OCI-LY1 (cell line): ENCODE data around the gene GNAS.
"Not testable (repeated sequence)": the region's sequence is repeated elsewhere in the genome, so short reads cannot be mapped to it uniquely, and the experiment has no call there.

Experiments
- H2AFZ ChIP-seq: fragments of 200-600 bp; sonication (generic), shearing (Covaris generic); 2 replicates; pipeline ENCODE4 v1.6.0; 2014; ENCODE audit warnings: antibody characterized with exemption, mild to moderate bottlenecking, low read length
- H3F3A ChIP-seq: fragments of 200-600 bp; sonication (generic), shearing (Covaris generic); 2 replicates; pipeline ENCODE4 v1.6.0; 2014; ENCODE audit warnings: mild to moderate bottlenecking, antibody characterized with exemption, low read length, moderate library complexity; ENCODE audit not compliant: insufficient read depth
- H3K27ac ChIP-seq: fragments of 200-600 bp; sonication (generic); 2 replicates; pipeline ENCODE4 v1.5.1; 2014; ENCODE audit warnings: low read length, mixed run types, mild to moderate bottlenecking, low read depth; ENCODE audit not compliant: poor library complexity, severe bottlenecking
- H3K27me3 ChIP-seq: fragments of 200-600 bp; sonication (generic); 2 replicates; pipeline ENCODE4 v1.6.0; 2014; ENCODE audit warnings: antibody characterized with exemption, mild to moderate bottlenecking, low read length, moderate library complexity; ENCODE audit not compliant: insufficient read depth
- H3K36me3 ChIP-seq: fragments of 200-600 bp; sonication (generic); 2 replicates; pipeline ENCODE4 v1.6.1; 2014; ENCODE audit warnings: mild to moderate bottlenecking, antibody characterized with exemption, low read length, moderate library complexity, mixed read lengths; ENCODE audit not compliant: insufficient read depth
- H3K4me1 ChIP-seq: fragments of 200-600 bp; sonication (generic); 2 replicates; pipeline ENCODE4 v1.5.1; 2014; ENCODE audit warnings: mild to moderate bottlenecking, low read length, moderate library complexity; ENCODE audit not compliant: insufficient read depth, severe bottlenecking
- H3K4me2 ChIP-seq: fragments of 200-600 bp; sonication (generic), shearing (Covaris generic); 2 replicates; pipeline ENCODE4 v1.6.1; 2014; ENCODE audit warnings: low read length
- H3K4me3 ChIP-seq: fragments of 200-600 bp; sonication (generic); 2 replicates; pipeline ENCODE4 v1.5.1; 2014; ENCODE audit warnings: low read length, low read depth, mild to moderate bottlenecking, mixed read lengths; ENCODE audit not compliant: poor library complexity, severe bottlenecking
- H3K79me2 ChIP-seq: fragments of 200-600 bp; shearing (Covaris generic); 2 replicates; pipeline ENCODE4 v1.6.1; 2016; ENCODE audit warnings: mixed run types, low read length, mixed read lengths; ENCODE audit not compliant: insufficient read depth
- H3K9ac ChIP-seq: fragments of 200-600 bp; sonication (generic), shearing (Covaris generic); 2 replicates; pipeline ENCODE4 v1.6.1; 2014; ENCODE audit warnings: mild to moderate bottlenecking, low read length, mixed read lengths
- H3K9me2 ChIP-seq: fragments of 200-600 bp; sonication (generic), shearing (Covaris generic); 2 replicates; pipeline ENCODE4 v1.6.1; 2014; ENCODE audit warnings: low read depth, mild to moderate bottlenecking, low read length, mixed read lengths
- H3K9me3 ChIP-seq: fragments of 200-600 bp; shearing (Covaris generic); 2 replicates; pipeline ENCODE4 v1.6.1; 2014; ENCODE audit warnings: low read length, mixed read lengths
- H4K20me1 ChIP-seq: fragments of 200-600 bp; sonication (generic), shearing (Covaris generic); 2 replicates; pipeline ENCODE4 v1.6.0; 2016; ENCODE audit warnings: mild to moderate bottlenecking, low read length; ENCODE audit not compliant: insufficient read depth
- CTCF ChIP-seq: fragments of 200-600 bp; sonication (generic), shearing (Covaris generic); IDR thresholded peaks from 2 replicates; pipeline ENCODE4 v1.5.1; 2017; ENCODE audit warnings: mild to moderate bottlenecking, antibody characterized with exemption, low read length, moderate library complexity, mixed read lengths
- EZH2 ChIP-seq: fragments of 200-600 bp; sonication (generic), shearing (Covaris generic); IDR thresholded peaks from 2 replicates; pipeline ENCODE4 v1.8.0; 2017; ENCODE audit warnings: borderline replicate concordance, mixed run types, mild to moderate bottlenecking, antibody characterized with exemption, low read length, moderate library complexity, mixed read lengths

GNAS gene

GRCh38 chr20:58818586-58819285, 33.8 kb upstream of the GNAS start:
- H3K27ac ChIP-seq, result no peak overlapping the region
- TF ChIP-seq EZH2, result no peak
- no peak for TF ChIP-seq CTCF

GRCh38 chr20:58819921-58820320, 32.6 kb upstream of the GNAS start:
- H3F3A ChIP-seq, result no peaks in the 10 kb centered on the region
- no peaks in the 10 kb centered on the region for H3K79me2 ChIP-seq
- no peak overlapping the region for H3K4me2 ChIP-seq
- TF ChIP-seq EZH2 (no peak), CTCF (no peak)
- H4K20me1 ChIP-seq, result no peaks in the 10 kb centered on the region
- H3K4me1 ChIP-seq, result no peaks in the 10 kb centered on the region
- H3K27me3 ChIP-seq, result no peaks in the 10 kb centered on the region
- peaks cover 6% of the 10 kb centered on the region; the same call in 1 of the 2 replicates for H3K36me3 ChIP-seq
- no peak overlapping the region for H3K9ac ChIP-seq
- H3K4me3 ChIP-seq, result no peak overlapping the region
- no peak overlapping the region for H3K27ac ChIP-seq
- H2AFZ ChIP-seq, result no peak overlapping the region
- H3K9me3 ChIP-seq, result no peaks in the 10 kb centered on the region
- H3K9me2 ChIP-seq, result no peaks in the 10 kb centered on the region

More at GRCh38 chr20:58818586-58819285, 33.8 kb upstream of the GNAS start:
- H3K4me1 ChIP-seq, result no peaks in the 10 kb centered on the region
- H3K4me3 ChIP-seq, result no peak overlapping the region
- no peak overlapping the region for H3K4me2 ChIP-seq
- H3F3A ChIP-seq, result no peaks in the 10 kb centered on the region
- no peak overlapping the region for H2AFZ ChIP-seq
- H3K9me2 ChIP-seq, result no peaks in the 10 kb centered on the region
- no peaks in the 10 kb centered on the region for H3K27me3 ChIP-seq
- H3K9ac ChIP-seq, result no peak overlapping the region
- H3K36me3 ChIP-seq, result peaks cover 4% of the 10 kb centered on the region; the same call in 1 of the 2 replicates
- H4K20me1 ChIP-seq, result no peaks in the 10 kb centered on the region
- H3K9me3 ChIP-seq, result no peaks in the 10 kb centered on the region
- no peaks in the 10 kb centered on the region for H3K79me2 ChIP-seq

DNA sequence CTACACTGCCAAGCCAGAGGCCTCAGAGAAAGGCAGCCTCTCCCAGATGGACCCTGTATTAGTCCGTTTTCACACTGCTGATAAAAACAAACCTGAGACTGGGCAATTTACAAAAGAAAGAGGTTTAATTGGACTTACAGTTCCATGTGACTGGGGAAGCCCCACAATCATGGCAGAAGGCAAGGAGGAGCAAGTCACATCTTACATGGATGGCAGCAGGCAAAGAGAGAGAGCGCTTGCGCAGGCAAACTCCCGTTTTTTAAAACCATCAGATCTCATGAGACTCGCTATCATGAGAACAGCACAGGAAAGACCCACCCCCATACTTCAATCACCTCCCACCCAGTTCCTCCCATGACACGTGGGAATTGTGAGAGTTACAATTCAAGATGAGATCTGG, 32.0 kb upstream of the GNAS start:
- not testable (repeated sequence) for H3K4me1 ChIP-seq, H3K36me3 ChIP-seq, H3K9ac ChIP-seq

GRCh38 chr20:58822149-58822548, 30.4 kb upstream of the GNAS start:
- H3F3A ChIP-seq, result no peaks in the 10 kb centered on the region
- no peaks in the 10 kb centered on the region for H3K27me3 ChIP-seq
- no peak overlapping the region for H3K27ac ChIP-seq
- no peaks in the 10 kb centered on the region for H3K79me2 ChIP-seq
- no peaks in the 10 kb centered on the region for H4K20me1 ChIP-seq
- TF ChIP-seq CTCF (peak; percentile 37; the same call in 1 of the 2 replicates), EZH2 (no peak)
- no peaks in the 10 kb centered on the region for H3K9me2 ChIP-seq
- H3K4me3 ChIP-seq, result no peak overlapping the region
- peaks cover 7% of the 10 kb centered on the region; the same call in 1 of the 2 replicates for H3K36me3 ChIP-seq
- no peaks in the 10 kb centered on the region for H3K9me3 ChIP-seq
- no peak overlapping the region for H3K9ac ChIP-seq
- no peaks in the 10 kb centered on the region for H3K4me1 ChIP-seq
- H3K4me2 ChIP-seq, result no peak overlapping the region
- H2AFZ ChIP-seq, result no peak overlapping the region

More for the DNA sequence above, 32.0 kb upstream of the GNAS start:
- not testable (repeated sequence) for H3K4me2 ChIP-seq, H3K9me2 ChIP-seq, H3K9me3 ChIP-seq, H3K79me2 ChIP-seq, H4K20me1 ChIP-seq, H2AFZ ChIP-seq, H3K27me3 ChIP-seq, H3K27ac ChIP-seq, H3K4me3 ChIP-seq, H3F3A ChIP-seq
